Upper lobe of left lung (tissue), 6 donors: ENCODE results near the gene IL17RD. TPM values are rescaled to one million over a fixed set of nuclear protein-coding genes. Genes with fewer than 3 reads are reported as not detected.

Source experiments
- ATAC-seq, 2 donors: fragments of 200-7000 bp; cut with Tn5 transposase; one replicate each; pipeline ENCODE4 v1.9.1; 2022; ENCODE audit warnings: mild to moderate bottlenecking in 2 of 2, moderate library complexity in 2 of 2; ENCODE audit not compliant: low FRiP score in 2 of 2
- DNase-seq, 2 donors: peaks; one replicate each; pipeline ENCODE4 v3.0.0-alpha.2; 2019 to 2020
- H3K27ac ChIP-seq, 4 donors: fragments of 200-600 bp; sonication (generic); one replicate each; pipeline ENCODE4 v1.5.1; 2016 to 2019
- H3K27me3 ChIP-seq, 4 donors: fragments of 200-600 bp; sonication (generic); one replicate each; pipeline ENCODE4 v1.5.1; 2017 to 2019
- H3K36me3 ChIP-seq, 4 donors: fragments of 200-600 bp; sonication (generic); one replicate each; pipeline ENCODE4 v1.5.1; 2016 to 2019
- H3K4me1 ChIP-seq, 4 donors: fragments of 200-600 bp; sonication (generic); one replicate each; pipeline ENCODE4 v1.5.1; 2018 to 2019
- H3K4me3 ChIP-seq, 4 donors: fragments of 200-600 bp; sonication (generic); one replicate each; pipeline ENCODE4 v1.5.1; 2017 to 2019; ENCODE audit warnings: mild to moderate bottlenecking in 2 of 4, moderate library complexity in 1 of 4
- H3K9me3 ChIP-seq, 4 donors: fragments of 200-600 bp; sonication (generic); one replicate each; pipeline ENCODE4 v1.5.1; 2018 to 2019
- CTCF ChIP-seq, 6 experiments: fragments of 450-650 bp in 4 of 6; fragments of 200-600 bp in 2 of 6; sonication (generic) in 2 of 6; IDR thresholded peaks; one replicate each; pipeline ENCODE4 v1.5.1; 2016 to 2019; ENCODE audit warnings: antibody characterized with exemption in 6 of 6
- EP300 ChIP-seq, 4 donors: sonication (generic); formaldehyde crosslinking; IDR thresholded peaks; one replicate each; pipeline ENCODE4 v1.5.1; 2017; ENCODE audit warnings: antibody characterized with exemption in 4 of 4, control low read depth in 2 of 4
- POLR2A ChIP-seq, 4 donors: fragments of 450-650 bp; IDR thresholded peaks; one replicate each; pipeline ENCODE4 v1.5.1; 2016 to 2017; ENCODE audit warnings: antibody characterized with exemption in 4 of 4, mild to moderate bottlenecking in 2 of 4
- POLR2AphosphoS5 ChIP-seq, 2 donors: sonication (generic); formaldehyde crosslinking; IDR thresholded peaks; one replicate each; pipeline ENCODE4 v1.5.1; 2017; ENCODE audit warnings: antibody characterized with exemption in 2 of 2
- WGBS, 2 donors: methylation state at CpG; one replicate each; pipeline ENCODE4 v1.1.5; 2017 to 2018; 5-methylcytosine and 5-hydroxymethylcytosine counted together
- total RNA-seq, 6 donors: library from RNA; depleted of rRNA in 4 of 6; stranded (reverse); fragments of >200 nt in 4 of 6; gene quantifications; one replicate each; pipeline versions ENCODE4 v1.1.0 to v1.2.1, GENCODE V29; 2016 to 2021
- donor health status: DM: no; HTN: no; CAD: no; lungs with moderate emphysema.
- donor health status: DM: no; HTN: yes; CAD: no; lungs with severe emphysema.

The IL17RD gene
- total RNA-seq, 6 donors from 2014 or later = under 0.01 to 2.7 (median 0.49) TPM

GRCh38 chr3:57065588-57065987, 99.6 kb downstream of the IL17RD start:
- H3K36me3 ChIP-seq = no peaks in the 10 kb centered on the region
- no peak overlapping the region for H3K4me3 ChIP-seq
- peaks cover 0 to 15% (median 6%) of the 10 kb centered on the region in 4 donors for H3K4me1 ChIP-seq
- TF ChIP-seq CTCF (IDR thresholded peaks at IDR 0.05) (no peak), POLR2A (IDR thresholded peaks at IDR 0.05) (no peak), POLR2AphosphoS5 (IDR thresholded peaks at IDR 0.05) (no peak), EP300 (IDR thresholded peaks at IDR 0.05) (no peak)
- no peaks in the 10 kb centered on the region for H3K27me3 ChIP-seq
- no peaks in the 10 kb centered on the region for H3K9me3 ChIP-seq
- WGBS, 2 donors = 81 to 92% methylated on average over 3 of the region's 3 CpGs
- no peak overlapping the region for H3K27ac ChIP-seq
- ATAC-seq (no peak), DNase-seq (no peak)

- H3K27me3 ChIP-seq = no peaks in the 10 kb centered on the region
- no peaks in the 10 kb centered on the region for H3K9me3 ChIP-seq
- TF ChIP-seq POLR2A (IDR thresholded peaks at IDR 0.05) (no peak), POLR2AphosphoS5 (IDR thresholded peaks at IDR 0.05) (no peak), CTCF (IDR thresholded peaks at IDR 0.05) (no peak), EP300 (IDR thresholded peaks at IDR 0.05) (no peak)
- 83 to 88% methylated on average over 2 of the region's 2 CpGs for WGBS, 2 donors
- H3K27ac ChIP-seq = peak overlapping the region in 1 of 4 donors; percentile 49
- ATAC-seq (no peak), DNase-seq (no peak)
- H3K36me3 ChIP-seq = no peaks in the 10 kb centered on the region
- peaks cover 0 to 22% (median 9%) of the 10 kb centered on the region in 4 donors for H3K4me1 ChIP-seq
- H3K4me3 ChIP-seq = no peak overlapping the region
Measured at GRCh38 chr3:57064572-57064971, 100.6 kb downstream of the IL17RD start.

GRCh38 chr3:57064001-57064400, 101.2 kb downstream of the IL17RD start:
- Histone ChIP-seq H3K27me3 (no peaks in the 10 kb centered on the region), H3K36me3 (no peaks in the 10 kb centered on the region), H3K9me3 (no peaks in the 10 kb centered on the region), H3K4me3 (no peak overlapping the region), H3K4me1 (peaks cover 0 to 22% (median 9%) of the 10 kb centered on the region in 4 donors), H3K27ac (peak overlapping the region in 1 of 4 donors; percentile 49)
- TF ChIP-seq EP300 (IDR thresholded peaks at IDR 0.05) = no peak
- no peak for TF ChIP-seq CTCF (IDR thresholded peaks at IDR 0.05)
- TF ChIP-seq POLR2AphosphoS5 (IDR thresholded peaks at IDR 0.05) = no peak
- no peak for TF ChIP-seq POLR2A (IDR thresholded peaks at IDR 0.05)
- no peak for DNase-seq
- 82 to 84% methylated on average over 6 of the region's 6 CpGs for WGBS, 2 donors
- no peak for ATAC-seq

- TF ChIP-seq POLR2AphosphoS5 (IDR thresholded peaks at IDR 0.05) (no peak), CTCF (IDR thresholded peaks at IDR 0.05) (no peak), POLR2A (IDR thresholded peaks at IDR 0.05) (no peak), EP300 (IDR thresholded peaks at IDR 0.05) (no peak)
- H3K4me1 ChIP-seq = peaks cover 0 to 14% (median 6%) of the 10 kb centered on the region in 4 donors
- DNase-seq = no peak
- H3K9me3 ChIP-seq = no peaks in the 10 kb centered on the region
- 65 to 76% methylated on average over 5 of the region's 5 CpGs for WGBS, 2 donors
- no peaks in the 10 kb centered on the region for H3K27me3 ChIP-seq
- no peak overlapping the region for H3K4me3 ChIP-seq
- ATAC-seq = no peak
- no peaks in the 10 kb centered on the region for H3K36me3 ChIP-seq
- H3K27ac ChIP-seq = peak overlapping the region in 1 of 4 donors; percentile 21
Measured at GRCh38 chr3:57063032-57063431, 102.1 kb downstream of the IL17RD start.

GRCh38 chr3:57062101-57062631, 103.0 kb downstream of the IL17RD start:
- peaks cover 0 to 14% (median 6%) of the 10 kb centered on the region in 4 donors for H3K4me1 ChIP-seq
- peak overlapping the region in 2 of 4 donors; percentile 23 to 48 for H3K27ac ChIP-seq
- no peaks in the 10 kb centered on the region for H3K9me3 ChIP-seq
- no peak overlapping the region for H3K4me3 ChIP-seq
- H3K36me3 ChIP-seq = no peaks in the 10 kb centered on the region
- ATAC-seq (peak in 1 of 2 donors; percentile 16), DNase-seq (peak; percentile 21 to 70)
- WGBS, 2 donors = 40 to 45% methylated on average over 7 to 9 of the region's 9 CpGs
- H3K27me3 ChIP-seq = no peaks in the 10 kb centered on the region
- TF ChIP-seq POLR2AphosphoS5 (IDR thresholded peaks at IDR 0.05) (no peak), CTCF (IDR thresholded peaks at IDR 0.05) (no peak), POLR2A (IDR thresholded peaks at IDR 0.05) (no peak), EP300 (IDR thresholded peaks at IDR 0.05) (no peak)
